Measurements from ENCODE around the gene RANBP1.

DNA sequence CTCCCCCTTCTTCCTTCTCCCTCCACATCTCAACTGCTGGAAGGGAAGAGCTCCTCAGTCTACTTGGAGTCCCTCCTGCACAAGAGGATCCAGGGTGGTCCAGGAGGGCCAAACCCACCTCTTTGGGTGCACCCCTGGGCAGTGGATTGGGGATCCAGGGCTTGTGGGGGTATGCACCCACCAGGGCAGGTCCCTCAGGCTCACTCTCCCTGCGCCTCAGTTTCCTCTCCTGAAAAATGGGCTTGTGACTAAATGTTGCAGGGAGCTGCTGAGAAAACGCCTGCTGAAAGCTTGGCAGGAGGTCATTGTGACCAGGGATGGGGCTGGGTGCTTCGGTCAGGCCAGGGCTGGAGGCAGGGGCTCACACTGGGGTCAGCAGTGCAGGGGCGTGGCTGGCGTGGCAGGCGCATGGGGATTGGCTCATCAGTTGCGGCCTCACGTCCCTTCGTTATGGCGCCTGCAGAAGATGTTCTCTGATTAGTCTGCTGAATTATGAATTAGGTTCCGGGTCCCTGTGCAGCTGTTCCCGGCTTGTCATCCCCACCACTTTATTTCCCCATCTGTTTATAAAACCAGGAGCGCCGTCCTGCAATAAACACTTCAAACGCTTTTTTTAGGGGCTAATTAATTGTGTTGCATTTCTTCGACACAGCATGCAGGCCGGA, 60.6 kb downstream of the RANBP1 start:
- TF ChIP-seq, protein P1, sequence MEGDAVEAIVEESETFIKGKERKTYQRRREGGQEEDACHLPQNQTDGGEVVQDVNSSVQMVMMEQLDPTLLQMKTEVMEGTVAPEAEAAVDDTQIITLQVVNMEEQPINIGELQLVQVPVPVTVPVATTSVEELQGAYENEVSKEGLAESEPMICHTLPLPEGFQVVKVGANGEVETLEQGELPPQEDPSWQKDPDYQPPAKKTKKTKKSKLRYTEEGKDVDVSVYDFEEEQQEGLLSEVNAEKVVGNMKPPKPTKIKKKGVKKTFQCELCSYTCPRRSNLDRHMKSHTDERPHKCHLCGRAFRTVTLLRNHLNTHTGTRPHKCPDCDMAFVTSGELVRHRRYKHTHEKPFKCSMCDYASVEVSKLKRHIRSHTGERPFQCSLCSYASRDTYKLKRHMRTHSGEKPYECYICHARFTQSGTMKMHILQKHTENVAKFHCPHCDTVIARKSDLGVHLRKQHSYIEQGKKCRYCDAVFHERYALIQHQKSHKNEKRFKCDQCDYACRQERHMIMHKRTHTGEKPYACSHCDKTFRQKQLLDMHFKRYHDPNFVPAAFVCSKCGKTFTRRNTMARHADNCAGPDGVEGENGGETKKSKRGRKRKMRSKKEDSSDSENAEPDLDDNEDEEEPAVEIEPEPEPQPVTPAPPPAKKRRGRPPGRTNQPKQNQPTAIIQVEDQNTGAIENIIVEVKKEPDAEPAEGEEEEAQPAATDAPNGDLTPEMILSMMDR (conservative IDR thresholded peaks at IDR 0.05; ENCODE audit: low read depth, low read length), result no peak
- no peak for TF ChIP-seq EZH2 (IDR thresholded peaks at IDR 0.05; ENCODE audit: borderline replicate concordance, low read depth, low read length, poor library complexity, severe bottlenecking)

Measured in A673 (cell line).